Spinal cord (tissue), 10 donors: ENCODE results near the gene C2CD2. TPM values are rescaled to one million over a fixed set of nuclear protein-coding genes. Genes with fewer than 3 reads are reported as not detected.

Experiments used
- DNase-seq, 6 donors: peaks; one replicate each; pipeline versions ENCODE4 v3.0.0 to v3.0.0-alpha.2; 2013 to 2015; ENCODE audit warnings: low spot score in 6 of 6, low read depth in 4 of 6
- H3K27ac ChIP-seq: one replicate; pipeline ENCODE4 v1.5.1; 2013; ENCODE audit warnings: low read depth, low read length, control low read depth
- H3K27me3 ChIP-seq: one replicate; pipeline ENCODE4 v1.6.1; 2013; ENCODE audit warnings: low read length; ENCODE audit not compliant: control insufficient read depth, insufficient read depth
- H3K36me3 ChIP-seq: one replicate; pipeline ENCODE4 v1.6.1; 2013; ENCODE audit warnings: low read length; ENCODE audit not compliant: control insufficient read depth, insufficient read depth
- H3K4me1 ChIP-seq: one replicate; pipeline ENCODE4 v1.6.1; 2013; ENCODE audit warnings: low read length; ENCODE audit not compliant: control insufficient read depth, insufficient read depth
- H3K4me3 ChIP-seq: one replicate; pipeline ENCODE4 v1.5.1; 2013; ENCODE audit warnings: low read depth, low read length, control low read depth
- H3K9me3 ChIP-seq: one replicate; pipeline ENCODE4 v1.6.1; 2013; ENCODE audit warnings: low read length; ENCODE audit not compliant: control insufficient read depth, insufficient read depth
- WGBS: methylation state at CpG from one replicate; pipeline ENCODE4 v1.1.5; 2013; ENCODE audit warnings: missing lambda C conversion rate; ENCODE audit not compliant: insufficient coverage; 5-methylcytosine and 5-hydroxymethylcytosine counted together
- polyA plus RNA-seq, 2 donors: library from polyadenylated mRNA; unstranded; fragments of 120-200 nt; gene quantifications; one replicate each; pipeline ENCODE4 v1.2.1, GENCODE V29; 2013; ENCODE audit not compliant: insufficient read length in 2 of 2
- total RNA-seq, 2 donors: library from RNA; depleted of rRNA in 1 of 2; stranded (reverse); fragments of 120-200 nt in 1 of 2; fragments of >200 nt in 1 of 2; gene quantifications; one replicate each; pipeline versions ENCODE4 v1.2.3 to v1.2.4, GENCODE V29; 2013 to 2014
- donor health status: healthy.

Gene C2CD2
- total and polyA plus RNA-seq, 4 donors, result 19.1 to 27.8 (median 21.3) TPM

DNA sequence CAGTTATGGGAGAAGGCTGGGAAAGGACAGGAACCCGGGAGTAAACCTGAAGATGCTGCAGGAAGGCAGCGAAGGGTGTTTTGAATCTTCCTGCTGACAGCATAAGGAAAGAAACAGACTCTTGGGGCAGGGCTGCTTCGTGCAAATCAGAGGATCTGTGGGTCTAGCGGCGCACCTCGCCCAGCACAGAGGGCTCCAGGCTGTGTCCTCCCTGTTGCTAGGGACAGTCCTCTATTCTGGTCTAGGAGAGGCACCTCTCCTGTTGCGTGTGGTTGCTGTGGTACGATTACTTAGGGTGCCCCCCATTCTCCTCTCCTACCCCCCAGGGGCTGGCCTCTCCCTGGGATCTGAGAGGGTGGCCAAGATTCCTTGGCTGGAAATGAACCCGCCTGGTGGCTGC lies 11.4 kb downstream of the C2CD2 start:
- Histone ChIP-seq H3K4me3 (no peak overlapping the region), H3K27ac (no peak overlapping the region), H3K36me3 (peaks cover 6% of the 10 kb centered on the region), H3K9me3 (no peaks in the 10 kb centered on the region), H3K27me3 (no peaks in the 10 kb centered on the region), H3K4me1 (peaks cover 22% of the 10 kb centered on the region)
- DNase-seq, result no peak
- 87% methylated on average over 9 of the region's 9 CpGs for WGBS

DNA sequence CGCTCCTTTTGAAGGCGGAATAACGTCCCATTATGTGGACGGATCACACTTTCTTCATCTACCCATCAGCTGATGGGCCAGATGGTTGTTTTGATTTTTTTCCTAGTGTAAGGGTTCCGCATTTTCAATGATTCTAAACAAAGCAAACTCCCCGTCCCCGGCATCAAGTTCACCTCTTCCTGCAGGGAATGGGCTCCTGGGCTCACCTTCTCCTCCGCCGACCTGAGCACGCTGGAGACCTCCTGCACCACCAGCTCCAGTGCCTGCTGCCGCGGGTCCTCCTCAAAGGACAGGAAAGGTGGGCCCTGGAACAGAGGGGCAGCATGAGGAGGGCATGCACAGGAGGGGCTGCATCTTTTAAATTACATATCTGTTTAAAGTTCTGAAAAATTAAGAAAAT lies 11.9 kb downstream of the C2CD2 start:
- Histone ChIP-seq H3K27ac (no peak overlapping the region), H3K27me3 (no peaks in the 10 kb centered on the region), H3K4me3 (no peak overlapping the region), H3K9me3 (no peaks in the 10 kb centered on the region), H3K36me3 (peaks cover 6% of the 10 kb centered on the region), H3K4me1 (peaks cover 22% of the 10 kb centered on the region)
- no peak for DNase-seq
- WGBS, result 100% methylated on average over 2 of the region's 12 CpGs

DNA sequence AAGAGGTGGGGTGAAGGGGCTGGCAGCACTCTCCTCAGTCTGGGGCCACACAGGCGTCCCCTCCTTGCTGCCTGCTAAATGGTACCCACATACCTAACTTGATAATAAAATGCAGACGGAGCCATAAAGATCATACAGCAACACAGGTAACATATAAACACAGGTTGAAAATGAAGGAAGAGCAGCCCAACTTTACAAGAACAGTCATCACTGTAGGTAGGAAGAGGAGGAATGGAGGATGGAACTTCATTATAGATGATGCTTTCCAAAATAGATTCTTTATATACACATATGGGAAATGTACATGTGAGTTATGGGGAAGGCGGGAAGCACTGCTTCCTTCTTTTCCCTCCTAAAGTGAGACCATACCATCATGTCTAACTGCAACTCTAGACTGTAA lies 13.4 kb downstream of the C2CD2 start:
- Histone ChIP-seq H3K27me3 (no peaks in the 10 kb centered on the region), H3K4me3 (no peak overlapping the region), H3K4me1 (peaks cover 22% of the 10 kb centered on the region), H3K27ac (no peak overlapping the region), H3K36me3 (peaks cover 6% of the 10 kb centered on the region), H3K9me3 (no peaks in the 10 kb centered on the region)
- DNase-seq, result no peak
- 100% methylated on average over 1 of the region's 3 CpGs for WGBS

DNA sequence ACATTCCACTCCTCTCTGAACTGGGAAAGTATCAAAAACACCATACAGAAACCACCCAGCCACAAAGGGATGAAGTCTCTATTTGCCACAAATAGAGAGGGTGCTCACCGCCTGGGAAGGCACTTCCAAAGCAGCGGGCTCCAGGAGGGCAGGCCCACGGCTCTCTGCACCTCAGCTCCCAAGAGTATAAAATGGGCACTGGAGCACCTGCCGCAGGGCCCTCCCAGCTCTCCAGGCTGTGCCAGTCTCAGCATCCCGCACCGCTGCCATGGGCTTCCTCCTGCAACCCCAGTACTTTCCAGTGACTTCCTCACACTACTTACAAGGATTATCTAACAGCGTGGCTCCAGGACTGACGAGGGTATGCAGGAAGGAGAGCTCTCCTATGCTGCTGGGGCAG lies 14.4 kb downstream of the C2CD2 start:
- Histone ChIP-seq H3K36me3 (peaks cover 6% of the 10 kb centered on the region), H3K4me3 (no peak overlapping the region), H3K27ac (no peak overlapping the region), H3K4me1 (peaks cover 21% of the 10 kb centered on the region), H3K27me3 (no peaks in the 10 kb centered on the region), H3K9me3 (no peaks in the 10 kb centered on the region)
- DNase-seq, result no peak
- 86% methylated on average over 8 of the region's 8 CpGs for WGBS

DNA sequence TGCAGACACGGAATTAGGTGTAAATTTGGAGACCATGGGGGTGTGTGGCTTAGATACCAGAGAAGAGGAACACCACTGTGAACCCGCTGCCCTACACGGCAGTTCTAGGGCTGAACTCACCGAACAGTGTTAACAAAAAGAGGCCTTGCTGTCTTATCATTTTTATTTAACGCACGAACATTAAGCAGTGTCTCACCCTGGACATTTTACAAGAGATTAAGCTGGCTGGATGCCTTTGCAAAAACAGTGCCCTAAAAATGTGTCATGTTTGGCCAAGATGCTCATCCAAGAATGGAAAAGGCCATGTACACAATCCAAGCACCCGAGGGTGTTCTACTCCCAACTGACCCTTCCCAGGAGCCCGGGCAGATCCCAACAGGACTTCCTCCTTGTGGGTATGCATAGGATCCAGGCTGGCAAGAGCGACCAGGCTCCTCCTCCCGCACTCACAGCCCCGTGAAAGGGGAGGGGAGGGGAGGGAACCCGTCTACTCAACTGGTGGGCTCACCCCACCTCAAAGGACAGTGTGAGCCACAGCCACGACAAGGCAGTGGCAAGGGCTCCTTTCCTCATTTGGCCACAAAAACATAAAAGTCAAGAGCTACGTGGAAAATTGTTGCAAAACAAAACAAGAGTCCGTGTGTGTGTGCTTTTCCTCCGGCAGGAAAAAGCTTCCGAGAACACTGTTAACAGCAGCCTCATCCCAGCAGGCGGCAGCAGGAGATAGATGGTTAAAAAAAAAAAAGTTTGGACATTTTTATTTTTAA lies 20.3 kb downstream of the C2CD2 start:
- Histone ChIP-seq H3K4me3 (no peak overlapping the region), H3K36me3 (peaks cover 12% of the 10 kb centered on the region), H3K4me1 (peaks cover 8% of the 10 kb centered on the region), H3K9me3 (no peaks in the 10 kb centered on the region), H3K27me3 (no peaks in the 10 kb centered on the region), H3K27ac (no peak overlapping the region)
- no peak for DNase-seq
- WGBS, result 86% methylated on average over 6 of the region's 18 CpGs

DNA sequence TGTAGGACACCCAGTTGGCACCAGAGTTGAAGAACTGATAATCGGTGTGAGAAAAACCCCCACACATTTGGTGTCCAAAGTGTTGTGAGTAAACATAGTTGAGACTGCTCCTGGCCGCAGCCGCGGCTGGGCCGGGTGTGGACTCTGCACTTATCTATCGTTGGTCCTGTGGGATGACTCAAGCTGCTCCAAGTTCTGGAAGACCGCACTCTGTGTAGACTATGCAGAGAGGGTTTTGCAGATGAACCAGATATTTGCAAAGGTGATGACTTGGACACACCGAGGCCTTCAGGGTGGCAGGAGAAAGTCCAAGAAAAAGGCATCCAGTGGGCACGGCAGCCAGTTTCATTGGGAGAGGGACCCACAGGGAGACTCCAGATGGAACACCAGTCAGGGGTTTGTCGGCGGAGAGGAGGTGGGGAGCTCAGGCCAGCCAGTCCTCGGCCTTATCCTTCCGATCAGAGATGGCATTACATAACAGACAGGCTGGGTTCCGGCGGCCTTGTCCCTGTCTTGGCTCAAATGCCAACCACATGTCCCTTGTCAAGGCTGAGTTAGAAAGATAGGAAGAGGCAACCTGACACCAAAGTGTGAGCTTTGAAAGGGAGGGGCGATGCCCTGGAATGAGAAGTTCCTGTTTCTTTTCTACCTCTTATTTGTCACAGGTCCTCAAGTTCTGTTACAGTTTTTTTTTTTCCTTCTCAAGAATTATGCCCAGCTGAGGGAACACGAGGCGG lies 21.1 kb downstream of the C2CD2 start:
- H3K27ac ChIP-seq, result no peak overlapping the region
- no peak for DNase-seq
- no peak overlapping the region for H3K4me3 ChIP-seq
- no peaks in the 10 kb centered on the region for H3K9me3 ChIP-seq
- 90% methylated on average over 16 of the region's 18 CpGs for WGBS
- peaks cover 16% of the 10 kb centered on the region for H3K4me1 ChIP-seq
- H3K27me3 ChIP-seq, result no peaks in the 10 kb centered on the region
- H3K36me3 ChIP-seq, result peaks cover 15% of the 10 kb centered on the region

DNA sequence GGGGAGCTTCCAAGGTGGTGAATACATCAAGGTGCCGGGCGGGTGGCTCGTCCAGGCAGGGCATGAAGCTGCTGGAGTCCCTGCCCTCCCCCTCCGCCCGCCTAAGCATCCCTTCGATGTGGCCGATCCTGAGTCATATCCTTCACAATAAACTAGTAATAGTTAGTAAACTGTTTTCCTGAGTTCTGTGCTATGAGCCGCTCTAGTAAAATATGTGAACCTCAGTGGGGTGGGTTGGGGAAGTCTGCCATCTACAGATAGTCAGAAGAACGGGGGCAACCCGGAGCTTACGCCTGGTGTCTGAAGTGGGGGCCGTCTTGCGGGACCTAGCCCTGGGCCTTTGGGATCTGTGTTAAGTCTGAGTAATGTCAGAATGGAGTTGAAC lies 21.6 kb downstream of the C2CD2 start:
- Histone ChIP-seq H3K36me3 (peaks cover 15% of the 10 kb centered on the region), H3K27me3 (no peaks in the 10 kb centered on the region), H3K27ac (no peak overlapping the region), H3K4me3 (no peak overlapping the region), H3K9me3 (no peaks in the 10 kb centered on the region), H3K4me1 (peaks cover 19% of the 10 kb centered on the region)
- DNase-seq, result no peak
- WGBS, result 84% methylated on average over 5 of the region's 13 CpGs

DNA sequence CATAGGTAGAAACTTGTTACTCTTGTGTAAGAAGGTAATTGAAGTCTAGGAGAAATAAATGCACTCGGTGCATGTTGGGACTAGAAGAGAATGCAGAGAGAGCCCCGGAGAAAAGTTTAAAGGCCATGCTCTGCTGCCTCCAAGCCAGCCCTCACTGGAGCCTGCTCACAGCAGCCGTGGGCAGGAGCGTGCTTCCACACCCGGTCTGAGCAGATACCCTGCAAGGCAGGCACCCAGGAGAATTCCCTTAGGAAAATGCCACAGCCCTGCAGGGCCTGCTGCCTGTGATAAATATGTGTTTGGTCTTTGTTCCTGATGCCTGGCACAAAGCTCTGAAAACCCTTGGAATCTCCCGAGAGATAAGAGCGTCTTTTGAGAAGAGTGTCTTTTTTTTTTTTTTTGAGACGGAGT lies 22.8 kb downstream of the C2CD2 start:
- Histone ChIP-seq H3K27ac (no peak overlapping the region), H3K9me3 (no peaks in the 10 kb centered on the region), H3K27me3 (no peaks in the 10 kb centered on the region), H3K4me3 (no peak overlapping the region), H3K36me3 (peaks cover 15% of the 10 kb centered on the region), H3K4me1 (peaks cover 25% of the 10 kb centered on the region)
- WGBS, result 50% methylated on average over 6 of the region's 8 CpGs
- DNase-seq, result no peak

DNA sequence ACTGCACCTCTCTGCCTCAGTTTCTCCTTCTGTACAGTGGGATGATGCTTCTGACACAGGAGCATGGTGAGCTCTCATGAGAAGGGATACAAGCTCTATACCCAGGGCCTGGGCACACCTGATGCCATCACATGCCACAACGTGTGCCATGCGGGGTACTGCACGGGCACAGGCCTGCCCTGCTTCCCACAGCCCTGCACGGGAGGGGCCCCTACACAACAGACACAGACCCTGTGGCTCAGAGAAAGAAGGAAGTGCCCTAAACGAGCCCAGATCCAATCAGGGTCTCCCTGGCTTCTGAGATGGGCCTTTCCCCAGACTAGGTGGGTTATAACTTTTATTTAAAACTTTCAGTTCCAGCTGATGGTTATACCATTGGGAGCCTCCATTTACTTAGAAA lies 24.6 kb downstream of the C2CD2 start:
- no peak for DNase-seq
- no peaks in the 10 kb centered on the region for H3K27me3 ChIP-seq
- H3K9me3 ChIP-seq, result no peaks in the 10 kb centered on the region
- H3K27ac ChIP-seq, result no peak overlapping the region
- H3K4me1 ChIP-seq, result peaks cover 33% of the 10 kb centered on the region
- H3K4me3 ChIP-seq, result no peak overlapping the region
- 80% methylated on average over 1 of the region's 5 CpGs for WGBS
- peaks cover 15% of the 10 kb centered on the region for H3K36me3 ChIP-seq
